ENCODE results near the gene ERG. TPM values are rescaled to one million over a fixed set of nuclear protein-coding genes. Genes with fewer than 3 reads are reported as not detected.

ERG gene
- polyA plus RNA-seq, 4 donors: 17.8 to 23.7 (median 20.7) TPM

DNA sequence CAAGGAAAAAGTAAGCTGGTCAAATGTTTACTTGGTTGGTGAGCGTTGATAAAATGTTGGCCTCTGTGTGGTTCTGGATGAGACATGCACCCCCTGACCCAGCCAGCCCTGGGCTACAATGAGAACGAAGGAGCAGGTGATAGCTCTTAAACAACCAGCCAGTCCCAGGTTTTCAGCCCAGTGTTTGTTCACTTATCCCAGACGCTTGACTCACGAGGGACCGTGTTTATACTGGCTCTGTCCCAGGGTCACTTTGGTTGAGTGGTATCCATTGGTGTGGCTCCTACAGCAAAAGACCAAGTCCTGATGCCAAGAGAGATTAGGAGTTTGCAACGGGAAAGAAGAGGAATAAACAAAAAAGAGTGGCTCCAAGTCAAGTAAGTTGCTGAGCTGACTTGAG, 154.6 kb downstream of the ERG start:
- DNase-seq (ENCODE audit: low read depth in 4 of 4, low spot score in 3 of 4): no peak

DNA sequence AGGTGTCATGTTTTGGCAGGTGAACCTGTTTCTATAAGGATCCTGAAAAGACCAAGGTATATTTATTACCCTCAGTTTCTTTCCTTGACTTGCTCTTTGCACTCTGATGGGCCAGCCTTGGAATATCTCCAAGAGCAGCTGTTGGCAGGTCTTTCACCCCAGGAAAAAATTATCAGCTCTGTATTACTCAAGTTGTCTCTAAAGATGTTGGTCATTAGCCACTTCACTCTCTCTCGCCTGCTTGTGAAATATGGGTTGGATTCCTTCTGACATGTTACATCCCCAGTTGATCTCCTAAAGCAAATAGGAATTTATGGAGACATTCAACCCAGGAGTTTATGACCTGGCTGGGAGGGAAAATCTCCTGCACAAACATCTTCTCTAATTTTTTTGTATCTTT, 155.5 kb downstream of the ERG start:
- DNase-seq (ENCODE audit: low read depth in 4 of 4, low spot score in 3 of 4): no peak

DNA sequence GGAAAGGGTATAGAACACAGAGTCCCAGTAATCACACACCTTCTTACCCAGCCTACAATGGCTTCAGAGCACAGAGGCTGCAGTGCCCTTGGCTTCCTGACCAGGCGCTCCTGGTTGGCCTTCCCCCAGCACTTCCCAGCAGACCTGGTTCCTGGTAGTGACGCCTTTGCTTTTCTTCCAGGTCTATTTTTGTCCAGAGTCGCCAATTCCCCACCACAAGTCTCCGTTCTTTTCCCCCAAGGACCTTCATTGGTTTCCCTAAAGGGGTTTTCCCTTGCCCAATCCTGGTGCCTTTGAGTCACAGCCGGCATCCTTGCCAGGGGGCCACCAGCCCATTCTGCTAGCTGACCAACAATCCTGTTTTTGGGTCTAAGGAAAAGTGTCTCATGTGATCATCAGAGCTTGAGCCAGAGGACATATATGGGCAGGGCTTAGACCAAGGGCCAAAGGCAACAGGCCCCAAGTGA, 156.7 kb downstream of the ERG start:
- DNase-seq (ENCODE audit: low read depth in 4 of 4, low spot score in 3 of 4): no peak

DNA sequence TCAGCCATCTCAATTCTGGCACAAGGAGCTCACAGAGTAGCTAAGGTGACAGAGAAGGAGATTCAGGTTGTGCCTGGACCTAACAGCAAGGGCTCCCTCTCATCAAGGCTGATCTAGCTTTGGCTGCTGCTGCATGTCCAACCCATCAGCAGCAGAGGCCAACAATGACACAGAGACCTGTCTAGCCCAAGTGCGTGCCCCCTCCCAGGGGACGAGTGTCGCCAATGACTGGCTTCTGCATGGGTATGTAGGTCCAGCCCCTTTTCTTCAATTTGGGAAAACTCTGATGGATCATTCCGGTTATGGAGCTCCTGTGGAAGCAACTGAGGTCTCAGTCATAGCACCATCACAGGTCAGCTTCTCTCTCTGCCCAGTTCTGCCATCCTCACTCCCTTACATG, 158.1 kb downstream of the ERG start:
- DNase-seq (ENCODE audit: low read depth in 4 of 4, low spot score in 3 of 4): no peak

DNA sequence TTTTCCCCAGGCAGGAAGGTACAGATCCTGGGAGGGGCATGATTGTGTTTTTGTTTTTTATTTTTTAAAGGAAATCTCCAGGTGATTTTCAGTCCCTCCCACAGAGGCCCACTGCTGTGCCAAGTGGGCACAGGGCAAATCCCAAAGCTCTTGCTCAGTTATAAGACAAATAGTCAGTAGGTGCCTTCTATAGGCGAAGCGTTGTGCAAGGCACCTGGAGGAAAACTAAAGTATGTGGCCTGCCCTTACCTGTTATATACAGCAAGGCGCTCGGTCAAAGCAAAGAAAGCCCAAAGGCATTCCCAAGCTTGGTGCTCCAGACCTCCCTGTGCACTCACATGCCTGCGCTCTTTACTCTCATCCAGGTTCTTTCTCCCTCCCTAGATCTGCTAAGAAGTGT, 160.5 kb downstream of the ERG start:
- no peak for DNase-seq (ENCODE audit: low read depth in 4 of 4, low spot score in 3 of 4)

DNA sequence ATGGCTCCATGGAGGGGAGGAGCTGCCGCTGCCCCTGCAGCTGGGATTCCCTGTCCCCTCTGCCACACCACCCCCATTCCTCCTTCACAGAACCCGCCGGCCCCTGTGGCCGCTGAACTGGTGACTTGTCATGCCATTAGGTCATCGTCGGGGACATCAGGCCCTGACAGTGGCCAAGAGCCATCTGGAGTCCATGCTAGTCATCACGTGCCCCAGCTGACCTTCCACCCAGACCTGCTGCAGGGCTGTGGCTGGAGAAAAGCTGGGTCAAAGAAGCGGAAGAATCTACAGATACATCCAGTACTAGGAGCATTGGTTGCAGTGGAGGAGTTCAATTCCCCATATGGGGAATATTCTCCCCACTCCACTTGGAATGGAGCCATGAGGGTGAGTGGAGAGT, 163.4 kb downstream of the ERG start:
- no peak for DNase-seq (ENCODE audit: low read depth in 4 of 4, low spot score in 3 of 4)

DNA sequence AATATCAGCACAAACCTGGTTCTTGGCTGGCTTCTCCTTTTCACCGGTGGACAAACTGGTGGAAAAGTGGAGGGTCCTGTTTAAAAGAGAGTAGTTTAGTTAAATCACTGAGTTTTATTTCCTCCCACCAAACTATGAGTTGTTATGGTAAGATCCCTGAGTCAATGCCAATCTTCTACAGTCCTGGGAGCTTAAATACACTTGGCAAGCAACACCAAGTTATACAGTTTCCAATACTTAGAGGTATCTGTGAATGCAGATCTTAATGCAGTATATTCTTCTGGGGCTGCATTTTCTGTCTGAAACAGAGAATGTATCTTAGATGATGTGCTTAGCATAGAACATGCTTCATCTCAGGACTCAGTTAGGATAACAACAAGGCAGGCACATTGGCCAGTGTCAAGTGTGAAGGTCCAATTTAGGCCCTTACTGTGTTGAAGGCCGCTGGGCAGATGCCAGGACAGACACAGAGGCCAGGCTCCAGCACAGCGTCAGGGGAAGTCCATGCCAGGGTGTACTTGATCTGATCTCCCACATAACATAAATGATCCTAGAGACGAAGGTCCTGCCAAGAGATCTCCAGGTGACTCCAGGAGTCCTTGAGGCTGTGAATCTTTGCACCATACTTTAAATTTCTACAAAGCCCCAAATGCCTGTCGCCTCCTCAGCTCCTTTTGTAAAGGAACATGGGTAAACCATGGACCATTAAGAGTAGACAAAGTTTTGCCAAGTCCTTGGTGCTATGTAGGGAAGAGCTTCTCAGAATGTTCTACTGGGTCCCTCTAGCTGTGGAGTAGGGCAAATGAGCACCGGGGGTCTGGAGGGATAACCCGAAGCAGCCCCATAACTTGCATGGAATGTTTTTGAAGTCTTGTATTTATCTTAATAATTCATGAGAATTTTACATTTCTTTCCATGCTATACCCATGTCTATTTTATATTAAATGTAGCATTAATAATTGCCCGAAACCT, 164.7 kb downstream of the ERG start:
- no peak for DNase-seq (ENCODE audit: low read depth in 4 of 4, low spot score in 3 of 4)

DNA sequence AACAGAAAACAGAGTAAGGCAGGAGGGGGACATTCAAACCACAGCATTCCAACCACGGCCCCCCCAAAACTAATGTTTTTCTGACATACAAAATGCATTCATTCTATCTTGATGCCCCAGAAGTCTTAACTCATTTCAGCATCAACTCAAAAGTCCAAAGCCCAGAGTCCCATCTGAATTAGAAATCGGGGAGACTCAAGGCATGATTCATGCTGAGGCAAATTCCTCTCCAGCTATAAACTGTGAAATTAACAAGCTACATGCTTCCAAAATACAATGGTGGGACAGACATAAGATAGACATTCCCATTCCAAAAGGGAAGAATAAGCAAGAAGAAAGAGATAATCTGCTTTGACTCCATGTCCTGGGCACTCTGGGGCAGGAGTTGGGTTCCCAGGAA, 167.6 kb downstream of the ERG start:
- DNase-seq (ENCODE audit: low read depth in 4 of 4, low spot score in 3 of 4): no peak

Other genes with a start within 250 kb of the ERG start
- gene KCNJ15, start 241.5 kb downstream of the ERG start, polyA plus RNA-seq (ENCODE audit: insufficient read length in 4 of 4): 100 to 1,000 TPM in 3 of 4 donors, 1 to 10 TPM in 1; 3.6 to 236 (median 209) TPM